Cardiac fibroblast (primary cell): Measurements from ENCODE around the gene ANKRD6.

ENCODE experiments used
- DNase-seq, 2 donors: peaks; one replicate each; pipeline versions ENCODE4 v3.0.0 to v3.0.0-alpha.2; 2010; ENCODE audit warnings: low read depth in 2 of 2
- H3K4me3 ChIP-seq, 2 donors: replicated peaks in 1 of 2; 1 replicate in 1 of 2; 2 replicates in 1 of 2; pipeline ENCODE4 v1.5.1; 2011; ENCODE audit warnings: low read depth in 2 of 2, low read length in 2 of 2, mild to moderate bottlenecking in 2 of 2, moderate library complexity in 1 of 2
- CTCF ChIP-seq: IDR thresholded peaks from one replicate; pipeline ENCODE4 v1.5.1; 2011; ENCODE audit warnings: low read depth, mild to moderate bottlenecking, low read length, inconsistent platforms

ANKRD6 gene

GRCh38 chr6:89610149-89610642 is 177.2 kb downstream of the ANKRD6 start:
- DNase-seq = peak; percentile 56 to 58
- no peak overlapping the region for H3K4me3 ChIP-seq

GRCh38 chr6:89611666-89612065 is 178.7 kb downstream of the ANKRD6 start:
- peak; percentile 13 to 19 for DNase-seq
- no peak overlapping the region for H3K4me3 ChIP-seq
- TF ChIP-seq CTCF = no peak

More at GRCh38 chr6:89610149-89610642, 177.2 kb downstream of the ANKRD6 start:
- peak; percentile 83 for TF ChIP-seq CTCF

- no peak for TF ChIP-seq CTCF
- no peak for DNase-seq
- no peak overlapping the region for H3K4me3 ChIP-seq
These were observed 179.2 kb downstream of the ANKRD6 start for GRCh38 chr6:89612121-89612520.

GRCh38 chr6:89613790-89614189 is 180.8 kb downstream of the ANKRD6 start:
- no peak for TF ChIP-seq CTCF
- DNase-seq = no peak
- no peak overlapping the region for H3K4me3 ChIP-seq

- no peak for TF ChIP-seq CTCF
- no peak for DNase-seq
- H3K4me3 ChIP-seq = no peak overlapping the region
These were observed 182.9 kb downstream of the ANKRD6 start for GRCh38 chr6:89615882-89616281.

- DNase-seq = no peak
- H3K4me3 ChIP-seq = no peak overlapping the region
- TF ChIP-seq CTCF = no peak
These were observed 183.6 kb downstream of the ANKRD6 start for GRCh38 chr6:89616531-89616930.

- DNase-seq = no peak
- TF ChIP-seq CTCF = no peak
- H3K4me3 ChIP-seq = no peak overlapping the region
These were observed 185.1 kb downstream of the ANKRD6 start for GRCh38 chr6:89618026-89618425.
